Measurements from ENCODE around the gene PCGF2.

The PCGF2 gene

DNA sequence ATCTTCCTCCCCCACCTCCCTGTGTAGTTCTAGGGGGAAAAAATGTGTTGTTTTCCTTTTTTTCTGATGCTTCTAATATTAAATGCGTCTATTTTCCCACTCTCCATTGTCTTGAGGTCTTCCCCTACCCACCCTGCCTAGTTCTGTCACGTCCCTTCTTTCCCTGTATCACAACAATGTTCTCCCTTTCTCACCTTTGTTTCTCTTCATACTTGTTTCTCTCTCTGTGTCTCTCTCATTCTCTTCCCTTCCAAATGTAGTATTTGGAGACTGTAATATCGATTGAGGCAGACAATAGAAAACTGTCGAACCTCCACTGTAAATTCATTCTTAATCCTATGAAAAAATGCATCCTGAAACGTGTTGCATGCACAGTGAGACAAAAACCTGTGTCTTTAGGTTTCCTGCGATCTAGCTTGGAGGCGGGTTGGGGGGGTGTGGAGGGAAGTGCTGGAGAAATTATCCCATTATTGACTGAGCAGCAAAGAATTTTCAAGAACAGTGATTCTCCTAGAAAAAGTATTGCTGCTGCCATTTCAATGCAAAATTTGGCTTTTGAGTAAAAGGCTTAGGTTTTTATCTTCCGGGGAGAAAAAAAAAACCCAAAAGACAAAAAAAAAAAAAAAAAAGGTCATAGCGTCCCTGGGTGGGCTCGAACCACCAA lies 3.1 kb upstream of the PCGF2 start:
- no peak for DNase-seq (ENCODE audit: low read depth in 3 of 3)

- DNase-seq (ENCODE audit: low read depth in 3 of 3), result no peak
Measured at GRCh38 chr17:38750312-38751121, 2.4 kb upstream of the PCGF2 start.

- DNase-seq (ENCODE audit: low read depth in 3 of 3), result no peak
Measured at GRCh38 chr17:38750044-38750311, 1.8 kb upstream of the PCGF2 start.

- DNase-seq (ENCODE audit: low read depth in 3 of 3), result no peak
Measured at GRCh38 chr17:38749223-38750043, 1.3 kb upstream of the PCGF2 start.

DNA sequence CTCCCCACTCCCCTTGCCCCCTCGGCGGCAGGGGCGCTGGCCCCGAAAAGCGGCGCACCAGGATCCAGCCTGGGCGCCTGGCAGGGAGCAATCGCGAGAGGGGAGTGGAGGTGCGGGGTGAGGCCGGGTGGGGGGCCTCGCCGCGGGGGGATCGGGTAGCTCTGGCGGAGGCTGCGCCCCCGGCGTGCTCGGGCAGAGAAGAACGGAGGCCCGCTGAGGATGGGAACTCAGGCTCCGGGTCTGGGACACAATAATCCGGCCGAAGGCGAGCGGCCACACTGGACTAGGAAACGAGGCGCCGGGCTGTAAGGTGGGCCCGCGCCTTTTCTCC lies 721 bp upstream of the PCGF2 start:
- no peak for DNase-seq (ENCODE audit: low read depth in 3 of 3)

DNA sequence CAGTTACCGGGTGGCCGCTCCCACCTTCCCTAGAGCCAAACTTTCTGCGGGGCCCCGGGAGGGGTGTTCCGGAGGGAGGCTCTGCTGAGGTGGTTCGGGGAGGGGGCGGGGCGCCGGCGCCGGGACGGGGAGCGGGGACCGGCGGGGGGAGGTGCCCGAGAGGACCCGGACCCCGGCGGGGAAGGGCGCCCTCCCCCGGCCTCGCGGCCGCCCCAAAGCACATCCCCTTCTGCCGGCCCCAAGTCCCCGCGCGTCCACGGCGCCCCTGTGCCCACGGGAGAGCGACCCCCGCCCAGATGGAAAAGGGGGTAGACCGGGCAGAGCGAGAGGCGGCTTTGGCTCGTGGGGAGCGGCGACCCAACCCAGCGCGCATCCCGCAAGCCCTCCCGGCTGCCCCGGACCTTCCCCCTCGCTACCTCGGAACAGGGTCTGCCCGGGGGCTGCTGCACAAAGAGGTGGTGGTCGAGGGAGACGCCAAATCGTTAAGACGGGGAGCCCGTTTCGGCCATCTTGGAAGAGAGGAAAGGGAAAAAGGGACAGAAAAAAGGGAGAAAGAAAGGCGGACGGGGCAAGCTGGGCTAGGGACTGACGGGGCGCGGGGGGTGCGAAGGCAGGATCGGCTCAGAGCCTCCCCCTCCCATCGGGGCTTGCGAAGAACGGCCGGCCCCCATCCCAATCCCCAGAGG lies 530 bp downstream of the PCGF2 start:
- no peak for DNase-seq (ENCODE audit: low read depth in 3 of 3)

DNA sequence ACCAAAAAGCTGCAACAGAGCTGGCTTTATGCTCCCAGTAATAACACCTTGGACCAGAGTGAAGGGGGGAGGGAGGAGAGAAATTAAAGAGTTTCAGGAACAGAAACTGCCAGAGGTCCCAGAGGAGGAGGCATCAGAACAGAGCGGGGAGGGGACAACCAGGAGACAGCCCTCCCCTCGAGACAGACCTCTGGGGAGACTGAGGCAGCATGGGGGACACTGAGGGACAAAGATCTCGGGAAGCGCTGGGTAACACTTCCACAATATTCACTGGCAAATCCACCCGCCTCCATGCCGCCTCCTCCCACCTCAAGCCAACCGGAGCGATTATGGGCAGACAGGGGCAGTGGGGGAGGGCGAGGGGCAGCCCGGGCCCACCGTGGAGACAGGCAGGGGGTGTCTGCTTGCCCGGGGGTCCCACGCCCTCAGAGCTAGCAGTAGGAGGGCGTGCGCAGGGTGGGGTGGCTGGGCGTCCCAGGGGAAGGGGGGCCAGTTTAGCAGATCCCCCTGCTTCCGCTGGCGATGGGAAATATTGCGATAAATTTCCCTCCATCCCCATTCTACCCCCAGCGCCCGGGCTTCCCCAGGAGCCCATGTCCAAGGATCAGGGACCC lies 1.2 kb downstream of the PCGF2 start:
- DNase-seq (ENCODE audit: low read depth in 3 of 3), result no peak

DNA sequence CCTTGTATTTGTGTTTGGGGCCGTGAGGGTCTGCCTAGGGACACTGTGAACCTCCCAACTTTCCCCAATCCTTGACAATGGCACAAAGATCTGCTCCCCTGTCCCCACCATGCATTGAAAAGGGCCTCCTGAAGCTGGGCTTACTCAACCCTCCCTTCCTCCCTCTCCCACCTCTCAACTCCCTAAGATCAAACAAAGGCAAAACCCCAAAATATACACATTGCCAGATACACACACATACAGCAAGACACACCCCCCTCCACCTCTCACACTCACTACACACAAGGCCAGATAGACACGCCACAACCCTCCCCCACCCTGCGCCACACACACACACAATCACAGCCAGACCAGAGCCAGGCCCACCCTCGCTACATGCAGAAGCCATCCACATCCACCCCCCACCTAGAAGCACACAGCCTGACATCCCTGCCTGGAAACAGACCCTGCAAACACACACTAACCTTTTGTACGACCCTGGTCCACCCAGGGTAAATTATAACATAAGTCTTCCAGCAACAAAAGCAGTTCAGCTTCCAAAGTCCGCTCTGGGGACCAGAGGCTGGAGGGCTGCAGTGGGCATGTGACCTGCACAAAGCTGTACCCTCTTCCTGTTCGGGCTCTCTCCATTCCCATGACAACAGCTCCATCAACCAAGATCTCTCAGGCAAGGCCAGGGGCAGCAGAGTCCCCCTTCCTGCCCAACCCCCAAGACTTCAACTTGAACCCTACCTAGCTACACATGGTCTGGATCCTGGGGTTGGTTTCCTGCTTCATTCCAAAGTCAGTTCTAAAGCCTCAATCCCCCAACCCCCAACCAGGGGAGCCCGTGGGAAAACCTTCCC lies 1.9 kb downstream of the PCGF2 start:
- no peak for DNase-seq (ENCODE audit: low read depth in 3 of 3)

- no peak for DNase-seq (ENCODE audit: low read depth in 3 of 3)
Measured at GRCh38 chr17:38745545-38745944, 2.6 kb downstream of the PCGF2 start.

GRCh38 chr17:38743556-38744171 lies 4.5 kb downstream of the PCGF2 start:
- no peak for DNase-seq (ENCODE audit: low read depth in 3 of 3)

GRCh38 chr17:38742411-38743308 lies 5.5 kb downstream of the PCGF2 start:
- DNase-seq (ENCODE audit: low read depth in 3 of 3), result no peak

GRCh38 chr17:38741921-38742410 lies 6.2 kb downstream of the PCGF2 start:
- DNase-seq (ENCODE audit: low read depth in 3 of 3), result no peak

DNA sequence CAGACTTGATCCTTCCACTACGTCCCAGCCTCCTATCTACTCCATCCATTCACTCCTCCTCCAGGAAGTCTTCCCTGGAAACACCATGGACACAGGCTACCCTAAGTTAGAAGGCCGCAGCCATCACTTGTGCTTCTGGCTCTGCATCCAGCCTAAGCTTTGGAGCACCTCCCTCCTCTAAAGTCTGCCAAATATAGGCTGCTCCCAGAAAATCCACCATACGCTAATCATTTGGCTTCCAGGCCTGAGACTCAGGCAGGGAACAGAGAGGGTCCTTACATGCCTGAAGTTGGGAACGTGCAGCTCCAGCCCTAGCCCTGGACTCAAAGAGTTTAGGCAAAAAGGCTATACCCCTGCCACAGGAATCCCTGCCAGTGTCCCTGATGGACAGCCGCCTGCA lies 6.7 kb downstream of the PCGF2 start:
- no peak for DNase-seq (ENCODE audit: low read depth in 3 of 3)

DNA sequence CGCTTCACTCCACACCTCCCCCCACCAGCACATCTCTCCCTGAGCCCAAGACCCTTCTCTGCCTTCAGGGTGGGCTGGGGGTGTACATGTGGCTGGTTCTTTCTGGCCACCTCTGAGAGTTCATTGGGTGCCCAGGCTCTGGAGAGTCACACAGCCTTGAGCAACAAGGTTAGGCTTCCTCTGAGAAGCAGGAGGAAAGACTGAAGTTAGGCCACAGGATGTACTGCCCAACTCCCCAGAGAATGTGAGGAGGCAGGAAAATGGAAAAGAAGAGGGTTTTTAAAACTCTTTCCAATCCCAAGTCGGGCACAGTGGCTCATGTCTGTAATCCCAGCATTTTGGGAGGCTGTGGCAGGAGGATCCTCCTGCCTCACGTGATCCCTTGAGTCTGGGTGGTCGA lies 7.3 kb downstream of the PCGF2 start:
- DNase-seq (ENCODE audit: low read depth in 3 of 3), result no peak

DNA sequence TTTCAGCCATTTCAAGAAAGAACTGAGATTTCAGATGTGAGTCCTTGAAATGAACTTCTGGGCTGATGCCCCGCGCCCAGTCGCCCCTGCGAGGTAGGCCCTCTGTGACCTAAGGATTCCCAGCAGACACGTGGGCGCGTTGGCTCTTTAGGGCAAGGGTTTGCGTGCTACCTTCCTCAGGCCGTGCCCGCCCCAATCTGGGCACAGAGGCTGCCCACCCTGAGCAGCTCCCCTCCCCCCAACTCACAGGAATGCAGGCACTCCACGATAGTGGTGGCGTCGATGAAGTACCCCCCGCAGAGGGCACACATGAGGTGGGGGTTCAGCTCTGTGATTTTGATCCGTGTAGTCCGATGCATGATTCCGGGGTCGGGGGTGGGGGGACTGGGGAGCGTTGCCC lies 8.1 kb downstream of the PCGF2 start:
- DNase-seq (ENCODE audit: low read depth in 3 of 3), result no peak

DNA sequence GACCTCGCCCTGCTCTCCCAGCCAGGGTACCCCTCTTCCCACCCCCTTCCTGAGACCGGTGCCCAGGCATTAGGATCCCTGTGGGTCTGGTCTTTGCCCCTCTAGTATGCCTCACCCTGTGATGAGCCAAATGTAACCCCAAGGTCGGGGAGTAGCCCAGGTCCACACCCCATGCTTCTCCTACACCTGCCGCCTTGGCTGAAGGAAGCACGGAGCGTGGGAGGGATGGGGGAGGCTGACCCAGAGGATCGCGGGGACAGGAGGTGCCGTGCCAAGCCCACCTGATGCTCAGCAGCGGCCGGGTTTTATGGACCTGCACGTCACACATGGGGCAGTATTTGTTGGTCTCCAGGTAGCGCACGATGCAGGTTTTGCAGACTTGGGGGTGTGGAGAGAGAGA lies 8.8 kb downstream of the PCGF2 start:
- no peak for DNase-seq (ENCODE audit: low read depth in 3 of 3)

- DNase-seq (ENCODE audit: low read depth in 3 of 3), result no peak
Measured at GRCh38 chr17:38738686-38739085, 9.4 kb downstream of the PCGF2 start.

- DNase-seq (ENCODE audit: low read depth in 3 of 3), result no peak
Measured at GRCh38 chr17:38738007-38738662, 10.0 kb downstream of the PCGF2 start.
